T-helper 1 cell treated with Interleukin-12 subunit alpha and Interleukin-12 subunit beta and Interleukin-4 antibody, amounts not matched to agents 30 μg/mL and 1 μg/mL, for 36 hours (primary cell): Measurements from ENCODE around the gene RABL2B.
"Not testable (repeated sequence)": the region's sequence is repeated elsewhere in the genome, so short reads cannot be mapped to it uniquely, and the experiment has no call there.

Experiments used
- H3K27ac Mint-ChIP-seq: one replicate; pipeline ENCODE4 v1.8.0; 2021; ENCODE audit warnings: mild to moderate bottlenecking, mixed read lengths
- H3K27me3 Mint-ChIP-seq: one replicate; pipeline ENCODE4 v1.8.0; 2021; ENCODE audit warnings: low read depth, mixed read lengths
- H3K36me3 Mint-ChIP-seq: one replicate; pipeline ENCODE4 v1.8.0; 2021; ENCODE audit warnings: low read depth, mixed read lengths
- H3K4me1 Mint-ChIP-seq: one replicate; pipeline ENCODE4 v1.8.0; 2021; ENCODE audit warnings: low read depth, mixed read lengths
- H3K4me3 Mint-ChIP-seq: one replicate; pipeline ENCODE4 v1.8.0; 2021; ENCODE audit warnings: mild to moderate bottlenecking, moderate library complexity, mixed read lengths
- H3K9me3 Mint-ChIP-seq: one replicate; pipeline ENCODE4 v1.8.0; 2021; ENCODE audit warnings: mixed read lengths

The RABL2B gene

GRCh38 chr22:50749302-50750074 lies 33.9 kb downstream of the RABL2B start:
- not testable (repeated sequence) for H3K9me3 Mint-ChIP-seq, H3K27ac Mint-ChIP-seq, H3K4me1 Mint-ChIP-seq, H3K4me3 Mint-ChIP-seq, H3K36me3 Mint-ChIP-seq
- peaks cover 11% of the 10 kb centered on the region for H3K27me3 Mint-ChIP-seq

- not testable (repeated sequence) for H3K4me1 Mint-ChIP-seq, H3K36me3 Mint-ChIP-seq, H3K4me3 Mint-ChIP-seq, H3K9me3 Mint-ChIP-seq, H3K27me3 Mint-ChIP-seq, H3K27ac Mint-ChIP-seq
These were observed 34.8 kb downstream of the RABL2B start for GRCh38 chr22:50748630-50749029.

- not testable (repeated sequence) for H3K27me3 Mint-ChIP-seq, H3K4me1 Mint-ChIP-seq, H3K36me3 Mint-ChIP-seq, H3K9me3 Mint-ChIP-seq, H3K4me3 Mint-ChIP-seq, H3K27ac Mint-ChIP-seq
These were observed 35.9 kb downstream of the RABL2B start for GRCh38 chr22:50747521-50747920.

GRCh38 chr22:50744424-50744823 lies 39.0 kb downstream of the RABL2B start:
- H3K4me1 Mint-ChIP-seq, H3K9me3 Mint-ChIP-seq, H3K27ac Mint-ChIP-seq, H3K4me3 Mint-ChIP-seq, H3K27me3 Mint-ChIP-seq, H3K36me3 Mint-ChIP-seq: not testable (repeated sequence)

GRCh38 chr22:50740714-50741113 lies 42.7 kb downstream of the RABL2B start:
- not testable (repeated sequence) for H3K27me3 Mint-ChIP-seq, H3K36me3 Mint-ChIP-seq, H3K4me3 Mint-ChIP-seq, H3K4me1 Mint-ChIP-seq, H3K9me3 Mint-ChIP-seq, H3K27ac Mint-ChIP-seq

- Mint-ChIP-seq H3K9me3 (no peaks in the 10 kb centered on the region), H3K4me3 (no peak overlapping the region), H3K27me3 (peaks cover 9% of the 10 kb centered on the region), H3K36me3 (no peaks in the 10 kb centered on the region), H3K4me1 (no peaks in the 10 kb centered on the region), H3K27ac (no peak overlapping the region)
These were observed 43.5 kb downstream of the RABL2B start for GRCh38 chr22:50739894-50740293.

GRCh38 chr22:50739279-50739691 lies 44.2 kb downstream of the RABL2B start:
- Mint-ChIP-seq H3K4me3 (no peak overlapping the region), H3K36me3 (no peaks in the 10 kb centered on the region), H3K9me3 (no peaks in the 10 kb centered on the region), H3K4me1 (no peaks in the 10 kb centered on the region), H3K27me3 (peaks cover 9% of the 10 kb centered on the region), H3K27ac (no peak overlapping the region)

GRCh38 chr22:50738649-50739227 lies 44.7 kb downstream of the RABL2B start:
- no peak overlapping the region for H3K27ac Mint-ChIP-seq
- no peak overlapping the region for H3K4me3 Mint-ChIP-seq
- H3K27me3 Mint-ChIP-seq = peaks cover 9% of the 10 kb centered on the region
- H3K4me1 Mint-ChIP-seq = no peaks in the 10 kb centered on the region
- H3K36me3 Mint-ChIP-seq = no peaks in the 10 kb centered on the region
- H3K9me3 Mint-ChIP-seq = no peaks in the 10 kb centered on the region

GRCh38 chr22:50737728-50738648 lies 45.4 kb downstream of the RABL2B start, which contains the start of gene ACR:
TSS of gene ACR (plus strand) at chr22:50738204. CDS start at chr22:50738236, 32 bp downstream.
- Mint-ChIP-seq H3K27me3 (peaks cover 9% of the 10 kb centered on the region), H3K4me3 (no peak within 1 kb of the TSS), H3K4me1 (no peaks in the 10 kb centered on the region)

GRCh38 chr22:50735739-50736030 lies 47.8 kb downstream of the RABL2B start:
- H3K9me3 Mint-ChIP-seq = no peaks in the 10 kb centered on the region
- H3K4me3 Mint-ChIP-seq = no peak overlapping the region
- no peaks in the 10 kb centered on the region for H3K36me3 Mint-ChIP-seq
- H3K27ac Mint-ChIP-seq = no peak overlapping the region
- peaks cover 8% of the 10 kb centered on the region for H3K27me3 Mint-ChIP-seq
- H3K4me1 Mint-ChIP-seq = peaks cover 1% of the 10 kb centered on the region

More at GRCh38 chr22:50737728-50738648, 45.4 kb downstream of the RABL2B start, which contains the start of gene ACR:
- Mint-ChIP-seq H3K36me3 (no peaks in the 10 kb centered on the region), H3K27ac (no peak within 1 kb of the TSS), H3K9me3 (no peaks in the 10 kb centered on the region)

- Mint-ChIP-seq H3K9me3 (no peaks in the 10 kb centered on the region), H3K27me3 (peaks cover 6% of the 10 kb centered on the region), H3K4me3 (no peak overlapping the region), H3K36me3 (no peaks in the 10 kb centered on the region), H3K27ac (no peak overlapping the region), H3K4me1 (peaks cover 1% of the 10 kb centered on the region)
These were observed 48.3 kb downstream of the RABL2B start for GRCh38 chr22:50734986-50735738.

- Mint-ChIP-seq H3K9me3 (no peaks in the 10 kb centered on the region), H3K27ac (no peak overlapping the region), H3K4me1 (peaks cover 1% of the 10 kb centered on the region), H3K36me3 (no peaks in the 10 kb centered on the region), H3K4me3 (no peak overlapping the region), H3K27me3 (peaks cover 6% of the 10 kb centered on the region)
These were observed 49.1 kb downstream of the RABL2B start for GRCh38 chr22:50734343-50734771.

- Mint-ChIP-seq H3K27me3 (peaks cover 6% of the 10 kb centered on the region), H3K36me3 (no peaks in the 10 kb centered on the region), H3K9me3 (no peaks in the 10 kb centered on the region), H3K4me1 (peaks cover 1% of the 10 kb centered on the region), H3K27ac (no peak overlapping the region), H3K4me3 (no peak overlapping the region)
These were observed 49.7 kb downstream of the RABL2B start for GRCh38 chr22:50733521-50734342.
